ENCODE measurements around the gene TSPAN18.

DNA sequence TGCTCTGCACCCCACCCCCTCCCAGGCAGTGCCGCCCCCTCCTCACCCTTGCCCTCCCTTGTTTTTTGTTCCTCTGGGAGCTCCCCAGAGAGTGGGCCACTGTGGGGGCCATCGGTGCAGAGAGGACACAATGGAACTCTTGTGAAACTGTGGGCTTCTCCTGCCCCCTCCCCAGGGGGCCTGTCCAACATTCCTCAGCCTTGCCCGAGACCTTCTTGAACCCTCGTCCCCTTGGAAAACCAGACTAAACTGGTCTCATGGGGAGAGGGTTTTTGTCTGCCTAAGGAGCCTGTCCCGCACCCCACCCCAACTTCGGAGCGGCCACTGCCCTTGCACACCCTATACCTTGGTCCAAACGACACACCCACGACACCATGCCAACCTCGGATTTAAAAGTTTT lies 72.2 kb downstream of the TSPAN18 start:
- TF ChIP-seq EZH2 (IDR thresholded peaks at IDR 0.05; ENCODE audit: insufficient read depth, poor library complexity, severe bottlenecking) = no peak
- TF ChIP-seq EZH2phosphoT487 (IDR thresholded peaks at IDR 0.05; ENCODE audit: insufficient read depth, low read depth) = no peak

All from GM23248 (cell line).